Small intestine (tissue), 7 donors: ENCODE data around the gene APBB2. TPM values are rescaled to one million over a fixed set of nuclear protein-coding genes. Genes with fewer than 3 reads are reported as not detected.

Source experiments
- DNase-seq, 2 donors: peaks; one replicate each; pipeline versions ENCODE4 v3.0.0 to v3.0.0-alpha.2; 2013
- FAIRE-seq: peaks from 2 replicates; lab custom pipeline; 2012; peaks lifted over from hg19 to GRCh38; lab: Jason Lieb, UNC
- H3K27ac ChIP-seq, 3 donors: one replicate each; pipeline ENCODE4 v1.5.1; 2013; ENCODE audit warnings: low read length in 2 of 3, mild to moderate bottlenecking in 2 of 3, control low read depth in 1 of 3, inconsistent platforms in 1 of 3, low read depth in 1 of 3, moderate library complexity in 1 of 3
- H3K27me3 ChIP-seq, 3 donors: one replicate each; pipeline ENCODE4 v1.6.1; 2013; ENCODE audit warnings: low read length in 3 of 3, inconsistent platforms in 1 of 3; ENCODE audit not compliant: control insufficient read depth in 3 of 3, insufficient read depth in 3 of 3
- H3K36me3 ChIP-seq, 3 donors: one replicate each; pipeline ENCODE4 v1.6.1; 2013; ENCODE audit warnings: low read length in 3 of 3, inconsistent platforms in 1 of 3, low read depth in 1 of 3, mild to moderate bottlenecking in 1 of 3, moderate library complexity in 1 of 3; ENCODE audit not compliant: control insufficient read depth in 3 of 3, insufficient read depth in 2 of 3
- H3K4me1 ChIP-seq, 3 donors: one replicate each; pipeline ENCODE4 v1.6.1; 2013; ENCODE audit warnings: low read length in 2 of 3, inconsistent platforms in 1 of 3, low read depth in 1 of 3, mild to moderate bottlenecking in 1 of 3, moderate library complexity in 1 of 3; ENCODE audit not compliant: control insufficient read depth in 3 of 3, insufficient read depth in 2 of 3
- H3K4me3 ChIP-seq, 3 donors: one replicate each; pipeline ENCODE4 v1.5.1; 2013; ENCODE audit warnings: low read length in 3 of 3, control low read depth in 1 of 3, inconsistent platforms in 1 of 3, low read depth in 1 of 3, mild to moderate bottlenecking in 1 of 3, moderate library complexity in 1 of 3
- H3K9me3 ChIP-seq, 2 donors: one replicate each; pipeline ENCODE4 v1.6.1; 2013; ENCODE audit warnings: low read depth in 1 of 2, low read length in 1 of 2; ENCODE audit not compliant: control insufficient read depth in 2 of 2, insufficient read depth in 1 of 2
- whole genome bisulfite sequencing, 3 donors: extraction: QIAGEN DNeasy Blood & Tissue Kit; methylation state at CpG; one replicate each; pipeline ENCODE4 v1.1.7; 2013; 5-methylcytosine and 5-hydroxymethylcytosine counted together
- polyA plus RNA-seq, 4 donors: library from polyadenylated mRNA; stranded (reverse) in 3 of 4; unstranded in 1 of 4; fragments of 200-250 nt in 3 of 4; fragments of 120-200 nt in 1 of 4; gene quantifications; one replicate each; pipeline versions ENCODE4 v1.2.1 to v1.2.3, GENCODE V29; 2013
- donor health status: healthy with polysubstance abuse.
- donor health status: control.
- donor health status: control.
- donor health status: Bipolar disorder and iron deficiency.
- donor health status: healthy.

The APBB2 gene
- polyA plus RNA-seq, 4 donors, result 4.5 to 19.8 (median 8.9) TPM

- WGBS, 3 donors, result 83 to 91% (median 87%) methylated on average over 4 of the region's 4 CpGs
- H3K4me1 ChIP-seq, result peaks cover 0 to 6% (median 0%) of the 10 kb centered on the region in 3 donors
- no peaks in the 10 kb centered on the region for H3K9me3 ChIP-seq
- no peak overlapping the region for H3K27ac ChIP-seq
- no peak overlapping the region for H3K4me3 ChIP-seq
- DNase-seq (no peak), FAIRE-seq (no peak)
- no peaks in the 10 kb centered on the region for H3K27me3 ChIP-seq
- H3K36me3 ChIP-seq, result peaks cover 0 to 10% (median 0%) of the 10 kb centered on the region in 3 donors
These were observed 344.2 kb downstream of the APBB2 start for GRCh38 chr4:40870150-40870549.

GRCh38 chr4:40865696-40866095 lies 348.6 kb downstream of the APBB2 start:
- no peak for FAIRE-seq
- no peaks in the 10 kb centered on the region for H3K4me1 ChIP-seq
- H3K36me3 ChIP-seq, result peaks cover 0 to 12% (median 0%) of the 10 kb centered on the region in 3 donors
- H3K27me3 ChIP-seq, result no peaks in the 10 kb centered on the region
- WGBS, 3 donors, result 71 to 78% (median 74%) methylated on average over 8 of the region's 8 CpGs
- no peak overlapping the region for H3K4me3 ChIP-seq
- no peak overlapping the region for H3K27ac ChIP-seq
- DNase-seq, result no peak
- H3K9me3 ChIP-seq, result no peaks in the 10 kb centered on the region

- WGBS, 3 donors, result 81 to 86% (median 82%) methylated on average over 4 of the region's 4 CpGs
- DNase-seq, result no peak
- no peak for FAIRE-seq
These were observed 349.8 kb downstream of the APBB2 start for GRCh38 chr4:40864531-40864930.

GRCh38 chr4:40858962-40859361 lies 355.4 kb downstream of the APBB2 start:
- FAIRE-seq, result no peak
- peaks cover 0 to 4% (median 3%) of the 10 kb centered on the region in 3 donors for H3K4me1 ChIP-seq

More at GRCh38 chr4:40864531-40864930, 349.8 kb downstream of the APBB2 start:
- no peak overlapping the region for H3K27ac ChIP-seq
- H3K4me3 ChIP-seq, result no peak overlapping the region
- no peaks in the 10 kb centered on the region for H3K27me3 ChIP-seq
- H3K4me1 ChIP-seq, result no peaks in the 10 kb centered on the region
- H3K9me3 ChIP-seq, result no peaks in the 10 kb centered on the region
- H3K36me3 ChIP-seq, result peaks cover 0 to 16% (median 0%) of the 10 kb centered on the region in 3 donors

GRCh38 chr4:40857956-40858355 lies 356.4 kb downstream of the APBB2 start:
- no peak for DNase-seq
- Histone ChIP-seq H3K9me3 (no peaks in the 10 kb centered on the region), H3K4me1 (peaks cover 0 to 4% (median 3%) of the 10 kb centered on the region in 3 donors), H3K27ac (no peak overlapping the region), H3K27me3 (peaks cover 0 to 5% (median 0%) of the 10 kb centered on the region in 3 donors), H3K4me3 (no peak overlapping the region), H3K36me3 (peaks cover 0 to 21% (median 0%) of the 10 kb centered on the region in 3 donors)
- 69 to 95% (median 75%) methylated on average over 2 of the region's 2 CpGs for WGBS, 3 donors
- FAIRE-seq, result no peak

More at GRCh38 chr4:40858962-40859361, 355.4 kb downstream of the APBB2 start:
- H3K36me3 ChIP-seq, result peaks cover 0 to 21% (median 0%) of the 10 kb centered on the region in 3 donors
- H3K9me3 ChIP-seq, result no peaks in the 10 kb centered on the region
- no peak for DNase-seq
- H3K27ac ChIP-seq, result no peak overlapping the region
- H3K4me3 ChIP-seq, result no peak overlapping the region
- WGBS, 3 donors, result 82 to 94% (median 89%) methylated on average over 2 of the region's 2 CpGs
- H3K27me3 ChIP-seq, result peaks cover 0 to 5% (median 0%) of the 10 kb centered on the region in 3 donors

GRCh38 chr4:40856840-40857362 lies 357.4 kb downstream of the APBB2 start:
- Histone ChIP-seq H3K36me3 (peaks cover 0 to 19% (median 0%) of the 10 kb centered on the region in 3 donors), H3K4me3 (peak overlapping the region; percentile 5 to 40 (median 37)), H3K27me3 (peaks cover 0 to 5% (median 0%) of the 10 kb centered on the region in 3 donors), H3K4me1 (peaks cover 0 to 4% (median 3%) of the 10 kb centered on the region in 3 donors), H3K9me3 (no peaks in the 10 kb centered on the region), H3K27ac (no peak overlapping the region)
- DNase-seq, result peak; percentile 19 to 83
- no peak for FAIRE-seq
- WGBS, 3 donors, result 20 to 59% (median 53%) methylated on average over 31 to 51 of the region's 51 CpGs

- 64 to 88% (median 72%) methylated on average over 16 of the region's 16 CpGs for WGBS, 3 donors
- FAIRE-seq, result no peak
These were observed 358.0 kb downstream of the APBB2 start for GRCh38 chr4:40856277-40856839.

GRCh38 chr4:40850496-40850895 lies 363.8 kb downstream of the APBB2 start:
- no peak overlapping the region for H3K4me3 ChIP-seq
- 87 to 88% (median 88%) methylated on average over 4 of the region's 4 CpGs for WGBS, 3 donors
- H3K9me3 ChIP-seq, result no peaks in the 10 kb centered on the region
- no peaks in the 10 kb centered on the region for H3K27me3 ChIP-seq
- H3K36me3 ChIP-seq, result peaks cover 0 to 10% (median 0%) of the 10 kb centered on the region in 3 donors
- no peak for FAIRE-seq
- H3K4me1 ChIP-seq, result no peaks in the 10 kb centered on the region
- no peak for DNase-seq
- H3K27ac ChIP-seq, result no peak overlapping the region

More at GRCh38 chr4:40856277-40856839, 358.0 kb downstream of the APBB2 start:
- peaks cover 0 to 19% (median 0%) of the 10 kb centered on the region in 3 donors for H3K36me3 ChIP-seq
- peak overlapping the region in 2 of 3 donors; percentile 5 to 37 for H3K4me3 ChIP-seq
- DNase-seq, result no peak
- no peak overlapping the region for H3K27ac ChIP-seq
- no peaks in the 10 kb centered on the region for H3K9me3 ChIP-seq
- H3K4me1 ChIP-seq, result peaks cover 0 to 4% (median 3%) of the 10 kb centered on the region in 3 donors
- H3K27me3 ChIP-seq, result peaks cover 0 to 5% (median 0%) of the 10 kb centered on the region in 3 donors
